ENCODE data around the gene TDRD3. TPM values are rescaled to one million over a fixed set of nuclear protein-coding genes. Genes with fewer than 3 reads are reported as not detected.

Gene TDRD3
- total RNA-seq, 4 donors from 2014 or later: 28.5 to 47.8 (median 41.3) TPM

- Histone ChIP-seq H3K4me3 (replicated peaks in 1 of 3) (no peak overlapping the region), H3K36me3 (no peaks in the 10 kb centered on the region), H3K9me3 (no peaks in the 10 kb centered on the region), H3K4me1 (no peaks in the 10 kb centered on the region), H3K27ac (no peak overlapping the region), H3K27me3 (no peaks in the 10 kb centered on the region)
- intact Hi-C loops (cut with DNase I): no loop called here
- 87 to 93% methylated on average over 3 of the region's 3 CpGs for whole genome bisulfite sequencing, 2 donors
- TF ChIP-seq CTCF (IDR thresholded peaks at IDR 0.05): no peak
- no peak for TF ChIP-seq POLR2A (IDR thresholded peaks at IDR 0.05)
- no peak for DNase-seq
These were observed 17.0 kb upstream of the TDRD3 start for GRCh38 chr13:60379837-60380565.

- Histone ChIP-seq H3K27me3 (no peaks in the 10 kb centered on the region), H3K36me3 (no peaks in the 10 kb centered on the region), H3K27ac (no peak overlapping the region), H3K4me1 (no peaks in the 10 kb centered on the region), H3K9me3 (no peaks in the 10 kb centered on the region), H3K4me3 (replicated peaks in 1 of 3) (no peak overlapping the region)
- WGBS, 2 donors: 79 to 81% methylated on average over 4 of the region's 4 CpGs
- no peak for TF ChIP-seq CTCF (IDR thresholded peaks at IDR 0.05)
- no peak for TF ChIP-seq POLR2A (IDR thresholded peaks at IDR 0.05)
- intact Hi-C loops (cut with DNase I): no loop called here
- DNase-seq: no peak
These were observed 12.1 kb upstream of the TDRD3 start for GRCh38 chr13:60384911-60385310.

- intact Hi-C loops (cut with DNase I): no loop called here
- H3K36me3 ChIP-seq: no peaks in the 10 kb centered on the region
- no peak overlapping the region for H3K4me3 ChIP-seq (replicated peaks in 1 of 3)
- H3K9me3 ChIP-seq: no peaks in the 10 kb centered on the region
- no peaks in the 10 kb centered on the region for H3K27me3 ChIP-seq
- no peaks in the 10 kb centered on the region for H3K4me1 ChIP-seq
- H3K27ac ChIP-seq: no peak overlapping the region
- no peak for TF ChIP-seq CTCF (IDR thresholded peaks at IDR 0.05)
- TF ChIP-seq POLR2A (IDR thresholded peaks at IDR 0.05): no peak
- no peak for DNase-seq
- 33 to 35% methylated on average over 2 of the region's 2 CpGs for WGBS, 2 donors
These were observed 10.8 kb upstream of the TDRD3 start for GRCh38 chr13:60386250-60386649.

- Histone ChIP-seq H3K27me3 (no peaks in the 10 kb centered on the region), H3K27ac (no peak overlapping the region), H3K36me3 (no peaks in the 10 kb centered on the region), H3K9me3 (no peaks in the 10 kb centered on the region), H3K4me3 (replicated peaks in 1 of 3) (no peak overlapping the region), H3K4me1 (no peaks in the 10 kb centered on the region)
- no peak for DNase-seq
- WGBS, 2 donors: 40 to 44% methylated on average over 3 of the region's 3 CpGs
- no peak for TF ChIP-seq POLR2A (IDR thresholded peaks at IDR 0.05)
- no peak for TF ChIP-seq CTCF (IDR thresholded peaks at IDR 0.05)
- intact Hi-C loops (cut with DNase I): no loop called here
These were observed 4.9 kb upstream of the TDRD3 start for GRCh38 chr13:60392131-60392530.

GRCh38 chr13:60395971-60396782, 843 bp upstream of the TDRD3 start:
- intact Hi-C loops (cut with DNase I): no loop called here
- WGBS, 2 donors: 0 to 1% methylated on average over 25 to 48 of the region's 49 CpGs
- Histone ChIP-seq H3K27me3 (no peaks in the 10 kb centered on the region), H3K27ac (peak overlapping the region; percentile 91 to 98 (median 98)), H3K36me3 (no peaks in the 10 kb centered on the region), H3K4me3 (replicated peaks in 1 of 3) (peak overlapping the region; percentile 41 to 80 (median 72)), H3K9me3 (no peaks in the 10 kb centered on the region), H3K4me1 (peaks cover 8 to 13% of the 10 kb centered on the region in 2 donors)
- peak; percentile 93 to 94 for DNase-seq
- TF ChIP-seq POLR2A (IDR thresholded peaks at IDR 0.05): peak; percentile 83 to 95
- no peak for TF ChIP-seq CTCF (IDR thresholded peaks at IDR 0.05)
